Measurements from ENCODE around the gene CNTN5. TPM values are rescaled to one million over a fixed set of nuclear protein-coding genes. Genes with fewer than 3 reads are reported as not detected.

CNTN5 gene
- total and polyA plus RNA-seq, 2 experiments from 2014 or later: not detected

DNA sequence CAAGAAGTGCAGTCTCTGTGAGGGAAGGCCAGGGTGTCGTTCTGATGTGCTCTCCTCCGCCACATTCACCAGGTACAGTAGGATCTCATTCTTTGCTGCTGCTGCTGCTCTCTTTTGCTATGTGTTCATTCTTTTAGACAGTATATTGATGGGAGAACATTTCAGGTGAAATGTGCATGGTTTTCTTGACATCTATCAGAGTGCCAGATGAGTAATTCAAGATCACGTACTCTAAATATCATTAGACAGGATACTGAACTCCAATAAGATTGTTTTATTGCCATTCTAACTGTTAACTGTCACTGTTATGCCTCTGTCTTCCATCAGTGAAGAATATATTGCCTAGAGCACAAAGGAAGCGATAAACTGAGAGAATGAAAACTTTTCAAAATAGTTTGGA is 895.3 kb downstream of the CNTN5 start:
- no peak overlapping the region for H2AFZ ChIP-seq
- no peaks in the 10 kb centered on the region for H3K79me2 ChIP-seq (ENCODE audit: insufficient read depth)
- no peaks in the 10 kb centered on the region for H3K27me3 ChIP-seq (replicated peaks; ENCODE audit: insufficient read depth)
- H3K4me1 ChIP-seq (ENCODE audit: insufficient read depth): no peaks in the 10 kb centered on the region
- no peaks in the 10 kb centered on the region for H4K20me1 ChIP-seq (ENCODE audit: insufficient read depth)
- TF ChIP-seq EZH2phosphoT487 (IDR thresholded peaks at IDR 0.05; ENCODE audit: insufficient read depth, low read depth) (no peak), EZH2 (IDR thresholded peaks at IDR 0.05; ENCODE audit: insufficient read depth, poor library complexity, severe bottlenecking) (no peak)
- no peak overlapping the region for H3K4me3 ChIP-seq
- in situ Hi-C loops (cut with MboI): no loop called here
- H3K36me3 ChIP-seq (ENCODE audit: low read depth): no peaks in the 10 kb centered on the region
- no peak overlapping the region for H3K4me2 ChIP-seq (ENCODE audit: unreplicated experiment)
- no peaks in the 10 kb centered on the region for H3K9me2 ChIP-seq (ENCODE audit: insufficient read depth)
- H3K27ac ChIP-seq: no peak overlapping the region
- 13 to 15% methylated on average over 4 of the region's 4 CpGs for WGBS, 2 experiments (ENCODE audit: low coverage in 1 of 2, low lambda C conversion rate in 2 of 2, missing lambda C conversion rate in 2 of 2)
- no peaks in the 10 kb centered on the region for H3F3A ChIP-seq (ENCODE audit: insufficient read depth)
- no peak overlapping the region for H3K9ac ChIP-seq
- no peak for DNase-seq
- no peaks in the 10 kb centered on the region for H3K9me3 ChIP-seq (ENCODE audit: low read depth)

DNA sequence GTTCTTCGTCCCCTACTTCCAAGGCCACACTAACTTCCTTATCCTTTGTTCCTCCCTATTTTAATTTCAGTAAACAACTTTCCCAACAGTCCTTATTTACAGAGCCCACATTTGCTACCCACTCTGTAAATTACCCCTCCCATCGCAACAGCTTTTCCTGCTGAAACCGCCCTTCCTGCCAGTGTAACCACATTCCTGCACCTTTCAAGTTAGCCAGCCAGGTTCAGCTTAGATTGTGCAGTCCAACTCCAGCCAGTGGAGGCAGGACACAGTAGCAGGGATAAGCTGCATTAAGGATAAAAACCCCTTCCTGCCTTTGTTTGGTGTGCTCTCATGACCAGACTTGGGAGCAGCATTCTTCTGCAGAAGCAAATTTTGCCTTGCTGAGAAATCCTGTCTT is 898.0 kb downstream of the CNTN5 start:
- Histone ChIP-seq H3F3A (ENCODE audit: insufficient read depth) (no peaks in the 10 kb centered on the region), H3K9ac (no peak overlapping the region), H3K4me2 (ENCODE audit: unreplicated experiment) (no peak overlapping the region), H3K27me3 (replicated peaks; ENCODE audit: insufficient read depth) (no peaks in the 10 kb centered on the region), H3K4me3 (no peak overlapping the region), H3K36me3 (ENCODE audit: low read depth) (no peaks in the 10 kb centered on the region), H3K9me3 (ENCODE audit: low read depth) (no peaks in the 10 kb centered on the region), H4K20me1 (ENCODE audit: insufficient read depth) (no peaks in the 10 kb centered on the region), H2AFZ (no peak overlapping the region), H3K79me2 (ENCODE audit: insufficient read depth) (no peaks in the 10 kb centered on the region), H3K27ac (no peak overlapping the region), H3K9me2 (ENCODE audit: insufficient read depth) (no peaks in the 10 kb centered on the region), H3K4me1 (ENCODE audit: insufficient read depth) (no peaks in the 10 kb centered on the region)
- no peak for DNase-seq
- 26 to 31% methylated on average over 3 of the region's 3 CpGs for WGBS, 2 experiments (ENCODE audit: low coverage in 1 of 2, low lambda C conversion rate in 2 of 2, missing lambda C conversion rate in 2 of 2)
- in situ Hi-C loops (cut with MboI): no loop called here
- TF ChIP-seq EZH2phosphoT487 (IDR thresholded peaks at IDR 0.05; ENCODE audit: insufficient read depth, low read depth) (no peak), EZH2 (IDR thresholded peaks at IDR 0.05; ENCODE audit: insufficient read depth, poor library complexity, severe bottlenecking) (no peak)

DNA sequence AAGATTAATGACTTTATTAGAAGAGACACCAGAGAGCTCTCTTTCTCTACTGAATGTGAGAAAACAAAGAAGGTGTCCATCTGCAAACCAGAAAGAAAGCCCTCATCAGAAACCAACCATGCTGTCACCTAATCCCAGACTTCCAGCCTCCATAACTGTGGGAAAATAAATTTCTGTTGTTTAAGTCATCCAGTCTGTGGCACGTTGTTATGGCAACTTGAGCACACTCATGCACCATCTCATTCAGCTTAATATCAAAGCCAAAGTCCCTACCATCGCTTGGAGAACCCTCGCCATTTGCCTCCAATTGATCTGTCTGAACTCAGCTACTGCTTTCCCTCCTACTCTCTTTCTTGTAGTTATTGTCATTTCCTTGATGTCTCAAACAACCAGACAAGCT is 900.2 kb downstream of the CNTN5 start:
- Histone ChIP-seq H3K9me2 (ENCODE audit: insufficient read depth) (no peaks in the 10 kb centered on the region), H3K4me3 (no peak overlapping the region), H3K4me2 (ENCODE audit: unreplicated experiment) (no peak overlapping the region), H3K79me2 (ENCODE audit: insufficient read depth) (no peaks in the 10 kb centered on the region), H3K9me3 (ENCODE audit: low read depth) (no peaks in the 10 kb centered on the region), H2AFZ (no peak overlapping the region), H3K27me3 (replicated peaks; ENCODE audit: insufficient read depth) (no peaks in the 10 kb centered on the region), H3K27ac (no peak overlapping the region), H3K36me3 (ENCODE audit: low read depth) (no peaks in the 10 kb centered on the region), H3K9ac (no peak overlapping the region), H3K4me1 (ENCODE audit: insufficient read depth) (no peaks in the 10 kb centered on the region), H3F3A (ENCODE audit: insufficient read depth) (no peaks in the 10 kb centered on the region), H4K20me1 (ENCODE audit: insufficient read depth) (no peaks in the 10 kb centered on the region)
- WGBS, 2 experiments (ENCODE audit: low coverage in 1 of 2, low lambda C conversion rate in 2 of 2, missing lambda C conversion rate in 2 of 2): 21 to 31% methylated on average over 3 of the region's 3 CpGs
- in situ Hi-C loops (cut with MboI): no loop called here
- TF ChIP-seq EZH2phosphoT487 (IDR thresholded peaks at IDR 0.05; ENCODE audit: insufficient read depth, low read depth) (no peak), EZH2 (IDR thresholded peaks at IDR 0.05; ENCODE audit: insufficient read depth, poor library complexity, severe bottlenecking) (no peak)
- no peak for DNase-seq

DNA sequence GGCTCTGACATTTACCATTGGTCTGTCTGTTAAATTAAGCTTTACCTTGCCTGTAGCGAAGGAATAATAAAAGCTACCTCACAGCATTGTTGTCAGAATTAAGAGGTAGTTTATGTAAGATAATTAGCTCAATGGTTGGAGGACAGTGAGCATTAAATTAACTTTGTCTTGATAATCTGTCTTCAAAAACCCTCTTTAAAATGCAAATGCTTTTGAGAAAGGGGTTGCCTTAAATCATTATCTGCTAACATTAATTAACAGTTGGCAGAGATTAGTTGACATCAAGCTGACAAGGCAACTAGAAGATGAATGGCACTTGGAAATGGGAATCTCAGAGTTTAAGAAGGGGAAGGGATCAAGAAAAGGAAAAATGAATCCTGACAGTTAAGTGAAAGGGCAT is 905.2 kb downstream of the CNTN5 start:
- in situ Hi-C loops (cut with MboI): no loop called here

DNA sequence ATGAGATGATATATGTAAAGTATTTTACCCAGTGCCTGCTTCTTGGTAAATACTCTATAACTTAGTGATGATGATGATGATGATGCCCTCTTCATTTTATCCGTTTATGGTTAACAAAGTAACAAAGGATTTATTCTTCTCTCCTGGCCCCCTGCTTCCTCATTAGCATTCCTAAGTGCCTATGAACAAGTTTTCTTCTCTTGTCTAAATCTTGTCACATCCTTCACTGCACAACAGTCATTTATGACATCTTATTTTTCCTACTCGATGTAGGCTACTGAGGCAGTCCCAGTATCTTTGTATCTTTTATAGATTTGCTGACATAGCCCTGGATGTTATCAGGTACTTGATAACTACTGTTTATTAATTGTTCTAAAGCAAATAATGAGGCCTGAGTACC is 911.9 kb downstream of the CNTN5 start:
- Histone ChIP-seq H3K9me3 (ENCODE audit: low read depth) (no peaks in the 10 kb centered on the region), H3K79me2 (ENCODE audit: insufficient read depth) (no peaks in the 10 kb centered on the region), H3F3A (ENCODE audit: insufficient read depth) (no peaks in the 10 kb centered on the region), H2AFZ (no peak overlapping the region), H4K20me1 (ENCODE audit: insufficient read depth) (no peaks in the 10 kb centered on the region), H3K27ac (no peak overlapping the region), H3K4me1 (ENCODE audit: insufficient read depth) (no peaks in the 10 kb centered on the region), H3K9me2 (ENCODE audit: insufficient read depth) (no peaks in the 10 kb centered on the region), H3K4me3 (no peak overlapping the region), H3K4me2 (ENCODE audit: unreplicated experiment) (no peak overlapping the region), H3K9ac (no peak overlapping the region), H3K27me3 (replicated peaks; ENCODE audit: insufficient read depth) (no peaks in the 10 kb centered on the region), H3K36me3 (ENCODE audit: low read depth) (no peaks in the 10 kb centered on the region)
- in situ Hi-C loops (cut with MboI): no loop called here
- WGBS, 2 experiments (ENCODE audit: low coverage in 1 of 2, low lambda C conversion rate in 2 of 2, missing lambda C conversion rate in 2 of 2): 12 to 20% methylated on average over 2 of the region's 2 CpGs
- DNase-seq: no peak
- TF ChIP-seq EZH2 (IDR thresholded peaks at IDR 0.05; ENCODE audit: insufficient read depth, poor library complexity, severe bottlenecking) (no peak), EZH2phosphoT487 (IDR thresholded peaks at IDR 0.05; ENCODE audit: insufficient read depth, low read depth) (no peak)

More for the DNA sequence above, 905.2 kb downstream of the CNTN5 start:
- Histone ChIP-seq H3K36me3 (ENCODE audit: low read depth) (no peaks in the 10 kb centered on the region), H3K4me3 (no peak overlapping the region), H3F3A (ENCODE audit: insufficient read depth) (no peaks in the 10 kb centered on the region), H2AFZ (no peak overlapping the region), H3K9me2 (ENCODE audit: insufficient read depth) (no peaks in the 10 kb centered on the region), H3K4me1 (ENCODE audit: insufficient read depth) (no peaks in the 10 kb centered on the region), H3K27me3 (replicated peaks; ENCODE audit: insufficient read depth) (no peaks in the 10 kb centered on the region), H3K4me2 (ENCODE audit: unreplicated experiment) (no peak overlapping the region), H4K20me1 (ENCODE audit: insufficient read depth) (no peaks in the 10 kb centered on the region), H3K79me2 (ENCODE audit: insufficient read depth) (no peaks in the 10 kb centered on the region), H3K27ac (no peak overlapping the region), H3K9me3 (ENCODE audit: low read depth) (no peaks in the 10 kb centered on the region), H3K9ac (no peak overlapping the region)
- no peak for DNase-seq
- 0% methylated on average over 1 of the region's 1 CpG for WGBS, 2 experiments (ENCODE audit: low coverage in 1 of 2, low lambda C conversion rate in 2 of 2, missing lambda C conversion rate in 2 of 2)
- no peak for TF ChIP-seq EZH2phosphoT487 (IDR thresholded peaks at IDR 0.05; ENCODE audit: insufficient read depth, low read depth)
- TF ChIP-seq EZH2 (IDR thresholded peaks at IDR 0.05; ENCODE audit: insufficient read depth, poor library complexity, severe bottlenecking): no peak

Data from GM23248 (cell line).